ENCODE data around the gene FCF1.

FCF1 gene

DNA sequence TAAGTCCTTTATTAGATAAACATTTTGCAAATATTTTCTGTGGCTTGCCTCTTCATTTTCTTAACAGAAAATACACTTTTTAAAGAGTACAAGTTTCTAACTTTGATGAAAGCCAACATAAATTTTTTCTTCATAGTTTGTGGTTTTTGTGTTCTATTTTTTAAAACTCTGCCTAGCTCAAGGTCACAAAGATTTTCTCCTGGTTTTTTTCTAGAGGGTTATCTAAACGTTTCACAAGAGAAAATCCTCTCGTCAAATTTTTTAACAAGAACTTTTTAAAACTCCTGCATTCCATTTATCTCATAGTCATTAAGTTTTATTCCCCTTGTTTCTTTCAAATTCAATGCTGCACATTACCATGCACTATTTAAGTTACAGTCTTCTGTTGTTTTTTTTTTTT is 8.3 kb upstream of the FCF1 start:
- H3K27me3 ChIP-seq (ENCODE audit: control insufficient read depth, low read length), result no peaks in the 10 kb centered on the region
- TF ChIP-seq, protein P1, sequence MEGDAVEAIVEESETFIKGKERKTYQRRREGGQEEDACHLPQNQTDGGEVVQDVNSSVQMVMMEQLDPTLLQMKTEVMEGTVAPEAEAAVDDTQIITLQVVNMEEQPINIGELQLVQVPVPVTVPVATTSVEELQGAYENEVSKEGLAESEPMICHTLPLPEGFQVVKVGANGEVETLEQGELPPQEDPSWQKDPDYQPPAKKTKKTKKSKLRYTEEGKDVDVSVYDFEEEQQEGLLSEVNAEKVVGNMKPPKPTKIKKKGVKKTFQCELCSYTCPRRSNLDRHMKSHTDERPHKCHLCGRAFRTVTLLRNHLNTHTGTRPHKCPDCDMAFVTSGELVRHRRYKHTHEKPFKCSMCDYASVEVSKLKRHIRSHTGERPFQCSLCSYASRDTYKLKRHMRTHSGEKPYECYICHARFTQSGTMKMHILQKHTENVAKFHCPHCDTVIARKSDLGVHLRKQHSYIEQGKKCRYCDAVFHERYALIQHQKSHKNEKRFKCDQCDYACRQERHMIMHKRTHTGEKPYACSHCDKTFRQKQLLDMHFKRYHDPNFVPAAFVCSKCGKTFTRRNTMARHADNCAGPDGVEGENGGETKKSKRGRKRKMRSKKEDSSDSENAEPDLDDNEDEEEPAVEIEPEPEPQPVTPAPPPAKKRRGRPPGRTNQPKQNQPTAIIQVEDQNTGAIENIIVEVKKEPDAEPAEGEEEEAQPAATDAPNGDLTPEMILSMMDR (IDR thresholded peaks at IDR 0.05; ENCODE audit: low read depth, low read length, poor library complexity, severe bottlenecking), result no peak
- no peak for TF ChIP-seq EZH2phosphoT487 (IDR thresholded peaks at IDR 0.05; ENCODE audit: borderline replicate concordance, low read length)
- H3K4me2 ChIP-seq (ENCODE audit: low read length), result no peak overlapping the region
- H3F3A ChIP-seq (ENCODE audit: control insufficient read depth, insufficient read depth), result no peaks in the 10 kb centered on the region
- no peaks in the 10 kb centered on the region for H3K9me2 ChIP-seq (replicated peaks; ENCODE audit: control insufficient read depth, low read length)
- 0 out of 2 replicates have a peak, but pooled peaks cover 3% of the 10 kb centered on the region for H4K20me1 ChIP-seq (ENCODE audit: control insufficient read depth, insufficient read depth, low read depth, low read length)
- no peak overlapping the region for H3K4me3 ChIP-seq (ENCODE audit: low read length)
- H3K9me3 ChIP-seq (ENCODE audit: control insufficient read depth, insufficient read depth, low read length), result peaks cover 17% of the 10 kb centered on the region
- H3K27ac ChIP-seq (ENCODE audit: low read depth, low read length), result no peak overlapping the region
- H3K36me3 ChIP-seq (ENCODE audit: control insufficient read depth, low read length), result peaks cover 5% of the 10 kb centered on the region; the same call in 1 of the 2 replicates
- no peaks in the 10 kb centered on the region for H3K4me1 ChIP-seq (ENCODE audit: control insufficient read depth, low read length)
- peaks cover 97% of the 10 kb centered on the region for H3K79me2 ChIP-seq (ENCODE audit: control insufficient read depth, low read length)

DNA sequence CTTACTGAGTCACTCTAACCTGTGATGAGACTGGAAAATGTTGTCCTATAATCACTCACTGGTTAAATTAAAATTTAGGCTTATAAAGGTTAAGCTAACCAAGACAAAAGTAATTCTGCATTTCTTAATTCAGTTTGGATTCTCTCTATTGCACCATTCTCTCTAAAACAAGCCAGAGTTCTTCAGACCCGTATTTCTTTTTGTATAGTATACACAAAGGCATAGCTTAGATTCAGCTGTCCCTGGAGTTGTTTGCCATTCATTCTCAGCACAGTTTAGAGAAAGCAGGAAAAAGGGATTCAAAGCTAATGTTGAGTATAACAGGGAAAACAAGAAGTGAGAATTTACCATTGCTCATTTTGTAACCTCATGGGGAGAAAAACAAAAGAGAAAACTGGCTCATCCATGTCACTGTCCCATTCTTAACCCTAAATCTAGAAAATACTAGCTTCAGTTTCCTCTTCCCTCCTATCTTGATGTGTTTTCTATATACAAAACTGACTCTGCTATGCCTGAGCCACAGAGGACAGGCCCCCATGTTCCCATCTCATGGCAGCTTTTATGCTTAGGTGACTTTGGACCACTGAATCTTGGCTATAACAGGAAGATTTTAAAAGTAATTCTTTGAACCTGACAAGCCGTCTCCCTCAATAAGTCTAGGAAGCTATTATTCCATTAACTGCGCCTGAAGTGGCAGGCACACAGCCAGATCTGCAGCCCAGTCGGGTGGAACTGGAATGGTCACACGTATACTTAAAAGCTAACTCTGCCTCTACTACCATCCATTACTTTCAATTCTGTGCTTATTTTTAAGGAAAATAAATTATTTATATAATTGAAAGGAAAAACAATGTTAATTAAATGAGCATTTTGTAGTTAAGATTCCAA is 7.1 kb upstream of the FCF1 start:
- H3K9me2 ChIP-seq (replicated peaks; ENCODE audit: control insufficient read depth, low read length), result no peaks in the 10 kb centered on the region
- peaks cover 17% of the 10 kb centered on the region for H3K9me3 ChIP-seq (ENCODE audit: control insufficient read depth, insufficient read depth, low read length)
- H3K4me1 ChIP-seq (ENCODE audit: control insufficient read depth, low read length), result no peaks in the 10 kb centered on the region
- no peak overlapping the region for H3K4me2 ChIP-seq (ENCODE audit: low read length)
- H3F3A ChIP-seq (ENCODE audit: control insufficient read depth, insufficient read depth), result 0 out of 2 replicates have a peak, but pooled peaks cover 3% of the 10 kb centered on the region
- no peaks in the 10 kb centered on the region for H3K27me3 ChIP-seq (ENCODE audit: control insufficient read depth, low read length)
- no peak for TF ChIP-seq EZH2phosphoT487 (IDR thresholded peaks at IDR 0.05; ENCODE audit: borderline replicate concordance, low read length)
- H3K27ac ChIP-seq (ENCODE audit: low read depth, low read length), result no peak overlapping the region
- no peaks in the 10 kb centered on the region for H4K20me1 ChIP-seq (ENCODE audit: control insufficient read depth, insufficient read depth, low read depth, low read length)
- H3K36me3 ChIP-seq (ENCODE audit: control insufficient read depth, low read length), result peaks cover 5% of the 10 kb centered on the region; the same call in 1 of the 2 replicates
- H3K4me3 ChIP-seq (ENCODE audit: low read length), result no peak overlapping the region
- H3K79me2 ChIP-seq (ENCODE audit: control insufficient read depth, low read length), result peaks cover 99% of the 10 kb centered on the region

DNA sequence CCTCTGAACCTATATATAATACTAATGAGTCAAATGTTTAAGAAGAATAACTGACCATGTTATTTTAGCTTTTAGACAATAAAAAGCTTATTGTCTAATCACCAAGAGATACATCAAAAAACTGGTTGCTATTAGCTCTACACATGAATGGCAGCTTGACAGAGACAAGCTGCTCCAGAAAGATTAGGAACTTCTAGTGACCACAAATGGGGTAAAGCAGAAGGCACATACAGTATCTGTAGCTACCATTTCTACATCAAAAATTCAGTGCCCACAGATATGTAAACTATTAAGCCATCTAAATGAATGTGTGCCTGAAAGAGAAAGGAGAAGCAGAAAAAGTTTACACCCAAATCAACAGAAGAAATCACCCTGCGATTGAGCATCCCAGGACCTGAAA is 2.5 kb upstream of the FCF1 start:
- TF ChIP-seq EZH2phosphoT487 (IDR thresholded peaks at IDR 0.05; ENCODE audit: borderline replicate concordance, low read length), result no peak
- TF ChIP-seq, protein P1 (IDR thresholded peaks at IDR 0.05; ENCODE audit: low read depth, low read length, poor library complexity, severe bottlenecking), result no peak
- Histone ChIP-seq H3K36me3 (ENCODE audit: control insufficient read depth, low read length) (peaks cover 7% of the 10 kb centered on the region), H4K20me1 (ENCODE audit: control insufficient read depth, insufficient read depth, low read depth, low read length) (no peaks in the 10 kb centered on the region), H3K79me2 (ENCODE audit: control insufficient read depth, low read length) (peaks cover 92% of the 10 kb centered on the region), H3K9me3 (ENCODE audit: control insufficient read depth, insufficient read depth, low read length) (no peaks in the 10 kb centered on the region), H3K27me3 (ENCODE audit: control insufficient read depth, low read length) (no peaks in the 10 kb centered on the region), H3F3A (ENCODE audit: control insufficient read depth, insufficient read depth) (0 out of 2 replicates have a peak, but pooled peaks cover 3% of the 10 kb centered on the region), H3K4me1 (ENCODE audit: control insufficient read depth, low read length) (peaks cover 11% of the 10 kb centered on the region), H3K4me3 (ENCODE audit: low read length) (no peak overlapping the region), H3K9me2 (replicated peaks; ENCODE audit: control insufficient read depth, low read length) (no peaks in the 10 kb centered on the region), H3K27ac (ENCODE audit: low read depth, low read length) (no peak overlapping the region), H3K4me2 (ENCODE audit: low read length) (no peak overlapping the region)

DNA sequence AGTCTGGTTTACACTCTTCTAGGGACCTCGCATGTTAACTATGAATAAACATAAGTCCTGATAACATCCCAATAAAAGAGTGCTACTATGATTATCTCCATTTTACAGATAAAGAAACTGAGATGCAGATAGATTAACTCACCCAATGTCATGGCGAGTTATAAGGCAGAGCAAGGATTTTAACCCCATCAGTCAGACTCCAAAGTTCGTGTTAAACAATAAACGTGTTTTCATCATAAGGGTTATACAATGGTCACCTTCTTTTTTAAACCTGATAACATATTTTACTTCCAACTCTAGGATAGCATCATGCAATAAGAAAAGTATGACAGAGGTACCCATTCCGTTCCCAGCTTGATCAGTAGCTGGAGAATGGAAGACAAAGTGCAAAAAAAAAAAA is 1.3 kb upstream of the FCF1 start:
- Histone ChIP-seq H3K4me3 (ENCODE audit: low read length) (peak overlapping the region; percentile 85), H4K20me1 (ENCODE audit: control insufficient read depth, insufficient read depth, low read depth, low read length) (no peaks in the 10 kb centered on the region), H3K79me2 (ENCODE audit: control insufficient read depth, low read length) (peaks cover 82% of the 10 kb centered on the region)

More for the DNA sequence above, 1.3 kb upstream of the FCF1 start:
- peaks cover 18% of the 10 kb centered on the region for H3K36me3 ChIP-seq (ENCODE audit: control insufficient read depth, low read length)
- H3K9me3 ChIP-seq (ENCODE audit: control insufficient read depth, insufficient read depth, low read length), result no peaks in the 10 kb centered on the region
- no peaks in the 10 kb centered on the region for H3K27me3 ChIP-seq (ENCODE audit: control insufficient read depth, low read length)
- H3K9me2 ChIP-seq (replicated peaks; ENCODE audit: control insufficient read depth, low read length), result no peaks in the 10 kb centered on the region
- 0 out of 2 replicates have a peak, but pooled peaks cover 3% of the 10 kb centered on the region for H3F3A ChIP-seq (ENCODE audit: control insufficient read depth, insufficient read depth)
- H3K4me1 ChIP-seq (ENCODE audit: control insufficient read depth, low read length), result peaks cover 11% of the 10 kb centered on the region
- peak overlapping the region; percentile 73 for H3K4me2 ChIP-seq (ENCODE audit: low read length)
- no peak overlapping the region for H3K27ac ChIP-seq (ENCODE audit: low read depth, low read length)
- no peak for TF ChIP-seq EZH2phosphoT487 (IDR thresholded peaks at IDR 0.05; ENCODE audit: borderline replicate concordance, low read length)
- TF ChIP-seq, protein P1 (IDR thresholded peaks at IDR 0.05; ENCODE audit: low read depth, low read length, poor library complexity, severe bottlenecking), result no peak

All from DOHH2 (cell line).